Uterus (tissue), 4 donors: ENCODE results near the gene PSME2. TPM values are rescaled to one million over a fixed set of nuclear protein-coding genes. Genes with fewer than 3 reads are reported as not detected.

Source experiments
- DNase-seq, 2 donors: peaks; one replicate each; pipeline ENCODE4 v3.0.0-alpha.2; 2019 to 2020
- H3K27ac ChIP-seq, 2 donors: fragments of 200-600 bp; sonication (generic); 1 replicate in 1 of 2; 2 replicates in 1 of 2; pipeline ENCODE4 v1.5.1; 2016 to 2018
- H3K27me3 ChIP-seq, 2 donors: fragments of 200-600 bp; sonication (generic); one replicate each; pipeline ENCODE4 v1.5.1; 2018 to 2019; ENCODE audit warnings: control low read depth in 1 of 2
- H3K36me3 ChIP-seq, 2 donors: fragments of 200-600 bp; sonication (generic); one replicate each; pipeline ENCODE4 v1.5.1; 2019; ENCODE audit warnings: control low read depth in 1 of 2
- H3K4me1 ChIP-seq, 2 donors: fragments of 200-600 bp; sonication (generic); one replicate each; pipeline ENCODE4 v1.5.1; 2018 to 2019; ENCODE audit warnings: control low read depth in 1 of 2
- H3K4me3 ChIP-seq, 2 donors: fragments of 200-600 bp; sonication (generic); 1 replicate in 1 of 2; 2 replicates in 1 of 2; pipeline ENCODE4 v1.5.1; 2018 to 2019; ENCODE audit warnings: mild to moderate bottlenecking in 1 of 2
- H3K9me3 ChIP-seq, 2 donors: fragments of 200-600 bp; sonication (generic); one replicate each; pipeline ENCODE4 v1.5.1; 2019; ENCODE audit warnings: control low read depth in 1 of 2
- CTCF ChIP-seq, 4 experiments: fragments of 200-600 bp in 2 of 4; fragments of 450-650 bp in 2 of 4; sonication (generic) in 2 of 4; IDR thresholded peaks; one replicate each; pipeline ENCODE4 v1.5.1; 2016 to 2019; ENCODE audit warnings: antibody characterized with exemption in 4 of 4, mild to moderate bottlenecking in 2 of 4, moderate library complexity in 1 of 4
- POLR2A ChIP-seq, 2 donors: fragments of 450-650 bp; IDR thresholded peaks; one replicate each; pipeline ENCODE4 v1.6.1; 2016; ENCODE audit warnings: antibody characterized with exemption in 2 of 2, mild to moderate bottlenecking in 1 of 2, moderate library complexity in 1 of 2
- intact Hi-C: fragments of 100-400 bp; cut with DNase I; formaldehyde crosslinking; loops from one replicate; pipeline ENCODE4 v1.15.1; 2023; ENCODE audit warnings: low total_unique reads
- total RNA-seq, 4 donors: library from RNA; depleted of rRNA in 3 of 4; stranded (reverse); fragments of >200 nt in 3 of 4; gene quantifications; one replicate each; pipeline versions ENCODE4 v1.1.0 to v1.2.4, GENCODE V29; 2014 to 2023
- donor health status: DM: yes; HTN: yes; CAD: no.

PSME2 gene
- total RNA-seq, 4 donors from 2014 or later, result 16.9 to 113 (median 25.7) TPM

- H3K9me3 ChIP-seq, result no peaks in the 10 kb centered on the region
- H3K4me1 ChIP-seq, result no peaks in the 10 kb centered on the region
- no peak overlapping the region for H3K27ac ChIP-seq
- TF ChIP-seq CTCF (IDR thresholded peaks at IDR 0.05) (no peak), POLR2A (IDR thresholded peaks at IDR 0.05) (no peak)
- no peak for DNase-seq
- H3K27me3 ChIP-seq, result no peaks in the 10 kb centered on the region
- H3K4me3 ChIP-seq, result no peak overlapping the region
- intact Hi-C loops, result no loop called here
- no peaks in the 10 kb centered on the region for H3K36me3 ChIP-seq
Observed at GRCh38 chr14:24123424-24124417, 22.7 kb downstream of the PSME2 start.

- Histone ChIP-seq H3K27ac (no peak overlapping the region), H3K4me1 (no peaks in the 10 kb centered on the region), H3K27me3 (no peaks in the 10 kb centered on the region), H3K4me3 (no peak overlapping the region), H3K9me3 (no peaks in the 10 kb centered on the region), H3K36me3 (no peaks in the 10 kb centered on the region)
- DNase-seq, result no peak
- TF ChIP-seq POLR2A (IDR thresholded peaks at IDR 0.05), result no peak
- TF ChIP-seq CTCF (IDR thresholded peaks at IDR 0.05), result no peak
- intact Hi-C loops, result no loop called here
Observed at GRCh38 chr14:24122898-24123297, 23.5 kb downstream of the PSME2 start.

GRCh38 chr14:24122416-24122815, 24.0 kb downstream of the PSME2 start:
- no peaks in the 10 kb centered on the region for H3K9me3 ChIP-seq
- intact Hi-C loops, result no loop called here
- DNase-seq, result no peak
- H3K36me3 ChIP-seq, result no peaks in the 10 kb centered on the region
- H3K4me3 ChIP-seq, result no peak overlapping the region
- H3K27me3 ChIP-seq, result no peaks in the 10 kb centered on the region
- H3K27ac ChIP-seq, result no peak overlapping the region
- no peaks in the 10 kb centered on the region for H3K4me1 ChIP-seq
- TF ChIP-seq CTCF (IDR thresholded peaks at IDR 0.05) (no peak), POLR2A (IDR thresholded peaks at IDR 0.05) (no peak)

GRCh38 chr14:24121210-24121609, 25.2 kb downstream of the PSME2 start:
- Histone ChIP-seq H3K36me3 (no peaks in the 10 kb centered on the region), H3K4me1 (no peaks in the 10 kb centered on the region), H3K9me3 (no peaks in the 10 kb centered on the region), H3K27ac (no peak overlapping the region), H3K4me3 (no peak overlapping the region), H3K27me3 (no peaks in the 10 kb centered on the region)
- DNase-seq, result no peak
- TF ChIP-seq CTCF (IDR thresholded peaks at IDR 0.05) (no peak), POLR2A (IDR thresholded peaks at IDR 0.05) (no peak)
- intact Hi-C loops, result no loop called here

GRCh38 chr14:24119691-24120090, 26.7 kb downstream of the PSME2 start:
- TF ChIP-seq POLR2A (IDR thresholded peaks at IDR 0.05) (no peak), CTCF (IDR thresholded peaks at IDR 0.05) (no peak)
- no peaks in the 10 kb centered on the region for H3K36me3 ChIP-seq
- H3K9me3 ChIP-seq, result no peaks in the 10 kb centered on the region
- intact Hi-C loops, result no loop called here
- H3K27ac ChIP-seq, result no peak overlapping the region
- no peaks in the 10 kb centered on the region for H3K27me3 ChIP-seq
- H3K4me3 ChIP-seq, result no peak overlapping the region
- no peak for DNase-seq
- H3K4me1 ChIP-seq, result no peaks in the 10 kb centered on the region
